DND-41 (cell line): Measurements from ENCODE around the gene LILRA6.
"Not testable (repeated sequence)": the region's sequence is repeated elsewhere in the genome, so short reads cannot be mapped to it uniquely, and the experiment has no call there.

Experiments
- CTCF ChIP-seq: IDR thresholded peaks from 2 replicates; pipeline ENCODE4 v1.5.1; 2012; ENCODE audit warnings: borderline replicate concordance, low read length, moderate library complexity, mild to moderate bottlenecking; ENCODE audit not compliant: poor library complexity, severe bottlenecking; ENCODE audit errors: extremely low read depth
- EZH2 ChIP-seq: IDR thresholded peaks from 3 replicates; pipeline ENCODE4 v1.6.1; 2012; ENCODE audit warnings: borderline replicate concordance, low read depth, mild to moderate bottlenecking, moderate library complexity, low read length, inconsistent platforms; ENCODE audit not compliant: severe bottlenecking

- not testable (repeated sequence) for TF ChIP-seq CTCF, EZH2
Observed at GRCh38 chr19:54274516-54274915, 31.9 kb upstream of the LILRA6 start.
